T-cell (primary cell): ENCODE measurements around the gene LSM4. TPM values are rescaled to one million over a fixed set of nuclear protein-coding genes. Genes with fewer than 3 reads are reported as not detected.

Source experiments
- ATAC-seq, 4 experiments: fragments of 200-7000 bp in 3 of 4; fragments of 150-1000 bp in 1 of 4; cut with Tn5 transposase; replicated peaks in 1 of 4; 1 replicate in 3 of 4; 2 replicates in 1 of 4; pipeline ENCODE4 v1.10.0; 2021; ENCODE audit warnings: moderate library complexity in 3 of 4, mild to moderate bottlenecking in 2 of 4, moderate number of reproducible peaks in 1 of 4
- CTCF ChIA-PET, 2 donors: fragments of 300-600 bp; sonication (Branson Sonifier 250); formaldehyde crosslinking; loops; one replicate each; lab custom pipeline; 2022; ENCODE audit warnings: antibody characterized with exemption in 2 of 2; lab: Charles Lee
- POLR2A ChIA-PET, 2 donors: fragments of 300-600 bp; sonication (Branson Sonifier 250); formaldehyde crosslinking; loops; one replicate each; lab custom pipeline; 2022; ENCODE audit warnings: antibody characterized with exemption in 2 of 2; lab: Charles Lee
- DNase-seq, 35 experiments: peaks; one replicate each; pipeline versions ENCODE4 v3.0.0 to v3.0.0-alpha.2; 2013 to 2023
- H3K27ac ChIP-seq: one replicate; pipeline ENCODE4 v1.5.1; 2013; ENCODE audit warnings: low read length
- H3K27me3 ChIP-seq, 2 experiments: replicated peaks in 1 of 2; 1 replicate in 1 of 2; 2 replicates in 1 of 2; pipeline versions ENCODE4 v1.6.1 to v1.7.0; 2013; ENCODE audit warnings: low read length in 1 of 2, mixed read lengths in 1 of 2; ENCODE audit not compliant: control insufficient read depth in 2 of 2, insufficient read depth in 2 of 2; ENCODE audit errors: extremely low read depth in 1 of 2
- H3K36me3 ChIP-seq, 2 donors: 1 replicate in 1 of 2; 2 replicates in 1 of 2; pipeline versions ENCODE4 v1.6.1 to v1.7.0; 2013; ENCODE audit warnings: low read length in 1 of 2; ENCODE audit not compliant: control insufficient read depth in 2 of 2, insufficient read depth in 1 of 2; ENCODE audit errors: extremely low read depth in 1 of 2
- H3K4me1 ChIP-seq, 2 experiments: 1 replicate in 1 of 2; 2 replicates in 1 of 2; pipeline versions ENCODE4 v1.6.1 to v1.7.0; 2013; ENCODE audit warnings: low read length in 2 of 2, mixed read lengths in 1 of 2; ENCODE audit not compliant: insufficient read depth in 2 of 2, control insufficient read depth in 1 of 2; ENCODE audit errors: extremely low read depth in 1 of 2
- H3K4me3 ChIP-seq, 2 donors: 1 replicate in 1 of 2; 2 replicates in 1 of 2; pipeline versions ENCODE4 v1.5.1 to v1.7.0; 2013; ENCODE audit warnings: mild to moderate bottlenecking in 2 of 2, low read length in 1 of 2, moderate library complexity in 1 of 2; ENCODE audit not compliant: control insufficient read depth in 1 of 2; ENCODE audit errors: extremely low read depth in 1 of 2
- H3K9me3 ChIP-seq: 2 replicates; pipeline ENCODE4 v1.7.0; 2013
- H3K27ac Mint-ChIP-seq, 2 donors: one replicate each; pipeline ENCODE4 v1.8.0; 2020 to 2021; ENCODE audit warnings: mild to moderate bottlenecking in 2 of 2, mixed read lengths in 2 of 2
- H3K27me3 Mint-ChIP-seq, 2 donors: one replicate each; pipeline ENCODE4 v1.8.0; 2021 to 2022; ENCODE audit warnings: mixed read lengths in 2 of 2
- H3K36me3 Mint-ChIP-seq: one replicate; pipeline ENCODE4 v1.8.0; 2021; ENCODE audit warnings: mixed read lengths
- H3K4me1 Mint-ChIP-seq, 3 donors: one replicate each; pipeline ENCODE4 v1.8.0; 2020 to 2022; ENCODE audit warnings: mixed read lengths in 3 of 3, mild to moderate bottlenecking in 1 of 3
- H3K4me3 Mint-ChIP-seq, 3 donors: one replicate each; pipeline ENCODE4 v1.8.0; 2020 to 2022; ENCODE audit warnings: mild to moderate bottlenecking in 3 of 3, mixed read lengths in 3 of 3, moderate library complexity in 3 of 3
- H3K9me3 Mint-ChIP-seq, 3 donors: one replicate each; pipeline ENCODE4 v1.8.0; 2020 to 2022; ENCODE audit warnings: mixed read lengths in 3 of 3
- WGBS: methylation state at CpG from one replicate; pipeline ENCODE4 v1.1.5; 2013; ENCODE audit warnings: missing lambda C conversion rate; ENCODE audit not compliant: insufficient coverage; 5-methylcytosine and 5-hydroxymethylcytosine counted together
- total RNA-seq, 35 experiments: library from RNA in 6 of 35; stranded (reverse) in 6 of 35; fragments of 120-200 nt in 1 of 35; gene quantifications; one replicate each; pipeline versions ENCODE4 v1.2.1 to v1.2.4 and lab custom pipeline; 2013 to 2026

The LSM4 gene
- total RNA-seq, 5 donors from 2014 or later (not counting 1 experiment from before 2014, with no cell fraction given), result 58.5 to 82.7 (median 69.1) TPM

- no peak overlapping the region for H3K27ac ChIP-seq
- H3K27ac Mint-ChIP-seq, result no peak overlapping the region
- DNase-seq (peak in 2 of 35 experiments; percentile 5 to 11), ATAC-seq (peak in 1 of 4 experiments; percentile 2)
- H3K4me1 ChIP-seq, result peaks cover 0 to 15% of the 10 kb centered on the region in 2 experiments
- ChIA-PET CTCF (interaction anchor here in 1 of 2 donors (0.9 kb wide), 1 partner anchor 73 kb away, joined by 3 read pairs; no protein-coding TSS in a partner anchor), POLR2A (no interaction called here)
- WGBS, result 94% methylated on average over 23 of the region's 23 CpGs
- H3K27me3 Mint-ChIP-seq, result no peaks in the 10 kb centered on the region
- H3K4me3 Mint-ChIP-seq, result no peak overlapping the region
- H3K27me3 ChIP-seq, result no peaks in the 10 kb centered on the region
- H3K4me1 Mint-ChIP-seq, result peaks cover 3 to 8% (median 7%) of the 10 kb centered on the region in 3 donors
- H3K4me3 ChIP-seq, result no peak overlapping the region
- peaks cover 17 to 33% of the 10 kb centered on the region in 2 donors for H3K36me3 ChIP-seq
- H3K36me3 Mint-ChIP-seq, result peaks cover 23% of the 10 kb centered on the region
- no peaks in the 10 kb centered on the region for H3K9me3 Mint-ChIP-seq
- no peaks in the 10 kb centered on the region for H3K9me3 ChIP-seq
These were observed 57.8 kb downstream of the LSM4 start for GRCh38 chr19:18264971-18265540.

- Histone ChIP-seq H3K9me3 (no peaks in the 10 kb centered on the region), H3K27ac (no peak overlapping the region), H3K4me3 (no peak overlapping the region), H3K4me1 (peaks cover 0 to 15% of the 10 kb centered on the region in 2 experiments), H3K27me3 (no peaks in the 10 kb centered on the region), H3K36me3 (peaks cover 17 to 33% of the 10 kb centered on the region in 2 donors)
- peaks cover 3 to 7% (median 6%) of the 10 kb centered on the region in 3 donors for H3K4me1 Mint-ChIP-seq
- WGBS, result 94% methylated on average over 21 of the region's 23 CpGs
- CTCF ChIA-PET, result no interaction called here
- no peak overlapping the region for H3K4me3 Mint-ChIP-seq
- H3K27ac Mint-ChIP-seq, result no peak overlapping the region
- DNase-seq (peak in 2 of 35 experiments; percentile 6 to 8), ATAC-seq (peak in 1 of 4 experiments; percentile 1)
- no peaks in the 10 kb centered on the region for H3K9me3 Mint-ChIP-seq
- no peaks in the 10 kb centered on the region for H3K27me3 Mint-ChIP-seq
- POLR2A ChIA-PET, result no interaction called here
- peaks cover 23% of the 10 kb centered on the region for H3K36me3 Mint-ChIP-seq
These were observed 58.6 kb downstream of the LSM4 start for GRCh38 chr19:18264137-18264854.

DNA sequence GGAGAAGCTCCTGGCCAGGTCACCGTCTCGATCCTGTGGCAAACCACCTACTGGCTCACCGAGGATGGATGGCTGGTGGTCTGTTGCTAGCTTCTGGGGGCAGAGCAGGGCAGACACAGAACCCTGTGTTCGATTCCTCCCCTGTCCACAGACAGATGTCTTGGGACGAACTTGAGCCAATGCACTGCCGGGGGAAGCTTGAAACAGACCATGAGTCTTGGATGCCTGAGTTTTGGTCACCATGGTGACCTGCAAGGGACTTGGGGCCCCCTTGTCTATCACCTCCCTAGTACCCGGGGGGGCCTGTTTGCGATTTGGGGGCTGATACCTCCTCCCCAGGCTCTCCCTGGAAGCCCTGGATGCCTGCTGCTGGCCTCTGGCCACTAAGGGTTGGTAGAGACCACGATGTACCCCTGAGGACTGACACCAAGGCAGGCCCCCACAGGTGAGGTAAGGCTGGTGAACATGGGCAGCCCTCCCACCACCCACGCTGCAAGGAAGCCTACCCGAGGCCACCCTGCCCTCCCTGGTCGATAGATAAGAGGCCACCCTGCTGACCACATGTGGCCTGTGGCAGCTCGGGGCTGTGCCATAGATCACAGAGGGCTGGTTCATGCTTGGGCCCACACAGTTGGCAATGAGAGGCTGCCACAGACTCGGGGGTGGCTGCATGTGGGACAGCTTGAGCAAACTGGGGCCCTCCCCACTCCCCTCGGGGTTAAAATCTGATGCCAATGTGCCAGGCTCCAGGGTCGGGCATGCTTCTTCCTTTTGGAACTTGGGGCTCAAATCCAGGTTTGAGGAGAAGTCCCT is 59.3 kb downstream of the LSM4 start:
- Mint-ChIP-seq H3K9me3 (no peaks in the 10 kb centered on the region), H3K36me3 (peaks cover 19% of the 10 kb centered on the region), H3K27me3 (no peaks in the 10 kb centered on the region), H3K4me1 (peaks cover 0 to 7% (median 3%) of the 10 kb centered on the region in 3 donors), H3K4me3 (no peak overlapping the region), H3K27ac (no peak overlapping the region)
- H3K27ac ChIP-seq, result no peak overlapping the region
- ATAC-seq, result no peak
- CTCF ChIA-PET, result interaction anchor here in 1 of 2 donors (0.5 to 1.0 kb wide), 2 partner anchors 10 to 88 kb away, joined by 3 to 4 read pairs; no protein-coding TSS in a partner anchor
- POLR2A ChIA-PET, result no interaction called here
- H3K4me1 ChIP-seq, result peaks cover 0 to 15% of the 10 kb centered on the region in 2 experiments
- peaks cover 17 to 33% of the 10 kb centered on the region in 2 donors for H3K36me3 ChIP-seq
- no peaks in the 10 kb centered on the region for H3K27me3 ChIP-seq
- no peak overlapping the region for H3K4me3 ChIP-seq
- H3K9me3 ChIP-seq, result no peaks in the 10 kb centered on the region
- 81% methylated on average over 13 of the region's 16 CpGs for WGBS
- DNase-seq, result peak in 1 of 35 experiments; percentile 15

DNA sequence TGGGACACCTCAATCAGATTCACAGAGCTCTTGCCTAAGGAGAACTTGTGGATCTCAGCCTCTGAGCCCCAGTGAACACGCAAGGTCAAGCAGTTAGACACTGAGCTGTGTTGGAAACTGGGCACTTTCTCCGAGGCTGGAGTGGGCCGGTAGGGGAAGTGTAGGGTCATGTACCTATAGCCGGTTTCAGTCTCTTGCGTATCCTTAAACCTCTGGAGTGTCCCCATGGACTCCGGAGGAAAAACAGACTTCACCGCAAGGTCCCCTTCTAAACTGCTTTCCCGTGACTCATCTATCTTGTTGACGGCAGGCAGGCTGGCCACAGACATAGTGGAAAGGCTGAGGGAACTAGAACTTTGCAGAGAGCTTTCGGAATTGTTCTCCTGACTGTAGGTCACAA is 60.0 kb downstream of the LSM4 start:
- Mint-ChIP-seq H3K9me3 (no peaks in the 10 kb centered on the region), H3K27ac (no peak overlapping the region), H3K36me3 (peaks cover 14% of the 10 kb centered on the region), H3K4me1 (peaks cover 0 to 7% (median 3%) of the 10 kb centered on the region in 3 donors), H3K4me3 (no peak overlapping the region), H3K27me3 (no peaks in the 10 kb centered on the region)
- Histone ChIP-seq H3K4me1 (peaks cover 0 to 15% of the 10 kb centered on the region in 2 experiments), H3K27me3 (no peaks in the 10 kb centered on the region), H3K4me3 (no peak overlapping the region), H3K9me3 (no peaks in the 10 kb centered on the region), H3K36me3 (peaks cover 17 to 28% of the 10 kb centered on the region in 2 donors), H3K27ac (no peak overlapping the region)
- WGBS, result 93% methylated on average over 10 of the region's 10 CpGs
- CTCF ChIA-PET, result interaction anchor here in 1 of 2 donors (0.5 to 1.0 kb wide), 2 partner anchors 9 to 87 kb away, joined by 3 to 4 read pairs; no protein-coding TSS in a partner anchor
- ATAC-seq, result no peak
- no peak for DNase-seq
- POLR2A ChIA-PET, result no interaction called here

DNA sequence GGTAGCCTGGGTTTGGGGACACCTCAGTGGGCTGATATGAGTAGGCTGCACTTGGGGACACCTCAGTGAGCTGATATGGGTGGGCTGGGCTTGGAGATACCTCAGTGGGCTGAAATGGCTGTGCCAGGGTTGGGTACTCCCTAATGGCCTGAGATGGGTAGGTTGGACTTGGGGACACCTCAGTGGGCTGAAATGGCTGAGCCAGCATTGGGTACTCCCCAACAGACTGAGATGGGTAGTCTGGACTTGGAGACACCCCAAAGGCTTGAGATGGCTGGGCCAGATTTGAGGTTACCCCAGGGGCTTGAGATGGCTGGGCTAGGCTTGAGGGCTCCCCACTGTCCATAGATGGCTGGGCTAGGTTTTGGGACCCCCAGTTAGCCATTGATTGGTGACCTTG is 60.7 kb downstream of the LSM4 start:
- H3K27me3 Mint-ChIP-seq, result no peaks in the 10 kb centered on the region
- H3K27ac Mint-ChIP-seq, result no peak overlapping the region
- ChIA-PET CTCF (interaction anchor here in 1 of 2 donors (0.6 to 1.0 kb wide), 3 partner anchors 8 to 70 kb away, joined by 3 read pairs; no protein-coding TSS in a partner anchor), POLR2A (no interaction called here)
- H3K36me3 Mint-ChIP-seq, result peaks cover 13% of the 10 kb centered on the region
- no peak overlapping the region for H3K4me3 Mint-ChIP-seq
- no peaks in the 10 kb centered on the region for H3K9me3 ChIP-seq
- H3K36me3 ChIP-seq, result peaks cover 12 to 23% of the 10 kb centered on the region in 2 donors
- DNase-seq (peak in 2 of 35 experiments; percentile 8 to 15), ATAC-seq (peak in 1 of 4 experiments; percentile 1)
- H3K9me3 Mint-ChIP-seq, result no peaks in the 10 kb centered on the region
- H3K4me1 Mint-ChIP-seq, result peaks cover 0 to 7% (median 3%) of the 10 kb centered on the region in 3 donors
- H3K27me3 ChIP-seq, result no peaks in the 10 kb centered on the region
- no peak overlapping the region for H3K27ac ChIP-seq
- H3K4me3 ChIP-seq, result no peak overlapping the region
- peaks cover 0 to 15% of the 10 kb centered on the region in 2 experiments for H3K4me1 ChIP-seq
